ENCODE data around the gene MAB21L4.

The MAB21L4 gene

GRCh38 chr2:240886023-240886565 lies 9.9 kb downstream of the MAB21L4 start:
- H3K9me3 Mint-ChIP-seq = no peaks in the 10 kb centered on the region
- no peaks in the 10 kb centered on the region for H3K27me3 Mint-ChIP-seq
- no peaks in the 10 kb centered on the region for H3K36me3 Mint-ChIP-seq (ENCODE audit: low read depth)
- H3K4me1 Mint-ChIP-seq (ENCODE audit: low read depth) = peaks cover 1% of the 10 kb centered on the region
- no peak overlapping the region for H3K4me3 Mint-ChIP-seq
- no peak overlapping the region for H3K27ac Mint-ChIP-seq
- no peak for DNase-seq

DNA sequence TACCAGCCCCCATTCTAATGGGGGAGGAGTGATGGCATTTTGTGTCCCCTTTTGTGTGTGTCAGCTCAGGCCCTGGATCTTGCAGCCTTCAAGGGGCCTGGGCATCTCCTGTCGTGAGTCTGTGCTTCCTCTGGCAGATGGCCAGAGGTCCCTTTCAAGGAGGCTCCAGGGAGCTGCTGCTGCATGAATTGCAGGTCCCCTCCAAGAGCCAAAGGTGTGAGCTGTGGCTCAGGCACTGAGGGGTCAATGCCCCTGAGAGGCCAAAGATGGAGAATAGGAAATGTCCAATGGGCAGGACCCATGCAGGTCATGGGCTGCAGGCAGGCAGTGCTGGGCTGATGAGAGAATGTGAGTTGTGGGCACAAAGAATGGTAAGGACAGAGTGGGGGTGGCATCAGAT lies 10.4 kb downstream of the MAB21L4 start:
- Mint-ChIP-seq H3K4me1 (ENCODE audit: low read depth) (peaks cover 1% of the 10 kb centered on the region), H3K9me3 (no peaks in the 10 kb centered on the region), H3K4me3 (no peak overlapping the region), H3K36me3 (ENCODE audit: low read depth) (no peaks in the 10 kb centered on the region), H3K27me3 (no peaks in the 10 kb centered on the region), H3K27ac (no peak overlapping the region)
- DNase-seq = no peak

DNA sequence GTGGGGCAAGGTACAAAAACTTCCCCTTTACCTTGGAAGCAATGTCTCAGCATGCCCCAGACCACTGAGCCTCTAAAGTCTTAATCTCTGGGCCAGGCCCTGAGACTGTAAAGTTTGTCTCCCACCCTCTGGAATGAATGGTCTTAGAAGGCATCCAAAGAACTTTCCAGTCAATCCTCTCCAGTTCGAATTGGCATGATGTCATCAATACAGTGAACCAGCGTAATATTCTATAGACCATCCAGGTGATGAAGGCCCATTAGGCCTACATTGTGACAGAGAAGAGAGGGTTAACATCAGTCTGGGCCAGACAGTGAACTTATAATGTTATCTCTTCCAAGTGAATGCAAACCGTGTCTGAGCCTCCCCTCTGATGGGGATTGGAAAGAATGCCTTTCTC lies 11.2 kb downstream of the MAB21L4 start:
- Mint-ChIP-seq H3K4me1 (ENCODE audit: low read depth) (peaks cover 1% of the 10 kb centered on the region), H3K27me3 (no peaks in the 10 kb centered on the region)

DNA sequence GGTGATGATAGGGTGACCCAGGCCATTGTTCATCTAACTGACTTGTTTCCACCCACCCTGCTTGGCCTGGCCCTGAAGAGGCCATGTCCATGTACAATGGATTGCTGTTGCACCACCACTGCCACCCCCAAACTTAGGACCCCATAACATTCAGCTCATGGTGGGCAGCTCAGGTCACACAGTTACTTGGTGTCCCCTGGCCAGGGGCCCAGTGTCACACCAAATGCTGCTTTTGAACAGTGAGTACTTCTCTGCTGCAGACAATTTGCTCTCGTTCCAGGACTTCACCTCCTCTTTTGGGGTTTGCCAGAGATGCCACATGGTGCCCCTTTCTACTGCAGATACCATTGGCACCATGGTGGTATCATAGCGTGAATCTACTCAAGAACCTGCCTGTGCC lies 11.7 kb downstream of the MAB21L4 start:
- Mint-ChIP-seq H3K4me1 (ENCODE audit: low read depth) (peaks cover 1% of the 10 kb centered on the region), H3K9me3 (no peaks in the 10 kb centered on the region), H3K4me3 (no peak overlapping the region)

More for the DNA sequence above, 11.2 kb downstream of the MAB21L4 start:
- Mint-ChIP-seq H3K4me3 (no peak overlapping the region), H3K36me3 (ENCODE audit: low read depth) (no peaks in the 10 kb centered on the region), H3K27ac (no peak overlapping the region), H3K9me3 (no peaks in the 10 kb centered on the region)
- DNase-seq = no peak

DNA sequence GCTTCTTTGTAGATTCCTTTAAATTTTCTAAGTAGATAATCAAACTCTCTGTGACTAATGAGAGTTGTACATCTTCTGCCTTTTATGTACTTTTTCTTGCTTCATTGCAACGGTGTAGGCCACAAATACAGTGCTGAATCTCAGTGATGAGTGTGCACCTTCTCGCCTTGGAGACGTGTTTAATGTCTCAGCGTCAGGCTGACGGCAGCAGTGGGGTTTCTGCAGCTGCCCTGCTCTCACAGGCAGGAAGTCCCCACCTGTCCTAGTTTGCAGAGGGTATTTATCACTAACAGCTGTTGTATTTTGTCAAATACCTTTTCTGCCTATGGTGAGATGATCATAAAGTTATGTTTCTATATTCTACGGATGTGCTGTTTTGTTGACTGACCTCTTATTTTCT lies 14.0 kb downstream of the MAB21L4 start:
- no peak for DNase-seq
- Mint-ChIP-seq H3K36me3 (ENCODE audit: low read depth) (no peaks in the 10 kb centered on the region), H3K27me3 (no peaks in the 10 kb centered on the region), H3K9me3 (no peaks in the 10 kb centered on the region), H3K27ac (no peak overlapping the region), H3K4me1 (ENCODE audit: low read depth) (peaks cover 1% of the 10 kb centered on the region), H3K4me3 (no peak overlapping the region)

More for the DNA sequence above, 11.7 kb downstream of the MAB21L4 start:
- Mint-ChIP-seq H3K27me3 (no peaks in the 10 kb centered on the region), H3K27ac (no peak overlapping the region), H3K36me3 (ENCODE audit: low read depth) (no peaks in the 10 kb centered on the region)
- DNase-seq = no peak

- Mint-ChIP-seq H3K27me3 (no peaks in the 10 kb centered on the region), H3K4me3 (no peak overlapping the region), H3K27ac (no peak overlapping the region), H3K9me3 (no peaks in the 10 kb centered on the region), H3K4me1 (ENCODE audit: low read depth) (peaks cover 1% of the 10 kb centered on the region), H3K36me3 (ENCODE audit: low read depth) (no peaks in the 10 kb centered on the region)
- DNase-seq = no peak
Measured at GRCh38 chr2:240879105-240879504, 16.9 kb downstream of the MAB21L4 start.

- no peak overlapping the region for H3K4me3 Mint-ChIP-seq
- H3K36me3 Mint-ChIP-seq (ENCODE audit: low read depth) = no peaks in the 10 kb centered on the region
- H3K27me3 Mint-ChIP-seq = no peaks in the 10 kb centered on the region
- no peak overlapping the region for H3K27ac Mint-ChIP-seq
- DNase-seq = no peak
- no peaks in the 10 kb centered on the region for H3K9me3 Mint-ChIP-seq
- H3K4me1 Mint-ChIP-seq (ENCODE audit: low read depth) = peaks cover 1% of the 10 kb centered on the region
Measured at GRCh38 chr2:240878341-240878936, 17.5 kb downstream of the MAB21L4 start.

- Mint-ChIP-seq H3K4me3 (no peak overlapping the region), H3K36me3 (ENCODE audit: low read depth) (no peaks in the 10 kb centered on the region), H3K4me1 (ENCODE audit: low read depth) (peaks cover 1% of the 10 kb centered on the region), H3K27ac (no peak overlapping the region), H3K27me3 (no peaks in the 10 kb centered on the region), H3K9me3 (no peaks in the 10 kb centered on the region)
- DNase-seq = no peak
Measured at GRCh38 chr2:240877460-240878340, 18.3 kb downstream of the MAB21L4 start.

GRCh38 chr2:240876475-240877251 lies 19.3 kb downstream of the MAB21L4 start:
- Mint-ChIP-seq H3K36me3 (ENCODE audit: low read depth) (no peaks in the 10 kb centered on the region), H3K9me3 (no peaks in the 10 kb centered on the region), H3K4me1 (ENCODE audit: low read depth) (no peaks in the 10 kb centered on the region), H3K4me3 (no peak overlapping the region), H3K27me3 (no peaks in the 10 kb centered on the region), H3K27ac (no peak overlapping the region)
- no peak for DNase-seq

DNA sequence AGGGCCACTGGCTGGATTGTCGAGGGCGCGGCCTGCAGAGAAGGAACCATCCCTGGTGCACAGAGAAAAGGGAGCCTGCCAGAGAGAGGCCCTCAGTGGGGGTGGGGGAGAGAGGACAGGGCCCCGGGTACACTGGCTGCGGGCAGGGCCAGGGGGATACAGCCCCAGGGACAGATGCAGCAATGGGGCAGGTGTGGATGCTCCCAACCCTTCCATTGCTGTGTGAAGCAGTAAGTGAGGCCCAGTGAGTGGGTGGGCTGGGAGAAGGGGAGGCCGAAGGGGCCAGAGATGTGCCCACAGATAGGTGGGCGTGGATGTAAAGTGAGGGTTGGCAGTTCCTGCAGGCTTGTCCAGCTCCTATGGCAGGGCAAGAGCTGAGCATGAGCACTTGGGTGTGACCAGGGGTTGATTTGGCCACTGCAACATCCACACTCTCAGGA lies 19.9 kb downstream of the MAB21L4 start:
- Mint-ChIP-seq H3K27me3 (no peaks in the 10 kb centered on the region), H3K27ac (no peak overlapping the region)

DNA sequence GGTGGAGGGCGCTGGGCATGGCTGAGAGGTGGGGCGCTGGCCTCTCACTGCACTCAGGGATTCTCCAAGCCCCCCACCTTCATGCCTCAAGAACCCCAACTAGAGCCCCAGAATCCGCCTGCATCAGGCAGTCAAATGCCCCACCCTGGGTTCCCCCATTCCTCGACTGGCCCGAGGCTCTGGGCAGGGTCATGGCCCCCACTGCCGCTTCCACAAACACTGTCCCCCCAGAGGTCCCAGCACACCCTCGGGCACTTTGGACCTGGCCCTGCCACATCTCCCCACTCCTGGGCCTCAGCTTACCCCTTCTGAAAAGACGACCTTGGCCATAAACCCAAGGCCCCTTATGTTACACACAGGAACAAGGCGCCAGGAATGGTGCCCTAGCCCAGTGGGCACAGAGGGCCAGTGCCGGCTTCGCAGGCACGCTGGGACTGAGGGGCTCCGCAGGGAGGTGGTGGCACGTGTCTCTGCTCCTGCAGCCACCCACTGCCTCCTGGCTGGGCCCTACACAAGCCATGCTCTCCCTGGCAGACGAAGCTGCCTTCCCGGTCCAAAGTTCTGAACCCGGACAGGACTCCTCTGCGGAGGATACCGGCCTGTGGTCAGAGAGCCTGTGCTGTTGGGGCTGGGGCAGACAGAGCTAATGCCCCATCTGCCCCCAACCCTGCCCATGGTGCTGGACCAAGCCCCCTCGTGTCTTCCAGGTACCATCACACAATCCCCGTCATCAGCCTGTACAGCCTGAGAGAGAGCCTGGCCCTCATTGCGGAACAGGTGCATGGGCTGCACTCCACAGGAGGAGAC lies 20.5 kb downstream of the MAB21L4 start:
- Mint-ChIP-seq H3K4me1 (ENCODE audit: low read depth) (no peaks in the 10 kb centered on the region), H3K9me3 (no peaks in the 10 kb centered on the region), H3K4me3 (no peak overlapping the region), H3K27ac (no peak overlapping the region), H3K36me3 (ENCODE audit: low read depth) (no peaks in the 10 kb centered on the region), H3K27me3 (no peaks in the 10 kb centered on the region)
- DNase-seq = no peak

More for the DNA sequence above, 19.9 kb downstream of the MAB21L4 start:
- no peak overlapping the region for H3K4me3 Mint-ChIP-seq
- H3K4me1 Mint-ChIP-seq (ENCODE audit: low read depth) = no peaks in the 10 kb centered on the region
- DNase-seq = no peak
- H3K36me3 Mint-ChIP-seq (ENCODE audit: low read depth) = no peaks in the 10 kb centered on the region
- H3K9me3 Mint-ChIP-seq = no peaks in the 10 kb centered on the region

DNA sequence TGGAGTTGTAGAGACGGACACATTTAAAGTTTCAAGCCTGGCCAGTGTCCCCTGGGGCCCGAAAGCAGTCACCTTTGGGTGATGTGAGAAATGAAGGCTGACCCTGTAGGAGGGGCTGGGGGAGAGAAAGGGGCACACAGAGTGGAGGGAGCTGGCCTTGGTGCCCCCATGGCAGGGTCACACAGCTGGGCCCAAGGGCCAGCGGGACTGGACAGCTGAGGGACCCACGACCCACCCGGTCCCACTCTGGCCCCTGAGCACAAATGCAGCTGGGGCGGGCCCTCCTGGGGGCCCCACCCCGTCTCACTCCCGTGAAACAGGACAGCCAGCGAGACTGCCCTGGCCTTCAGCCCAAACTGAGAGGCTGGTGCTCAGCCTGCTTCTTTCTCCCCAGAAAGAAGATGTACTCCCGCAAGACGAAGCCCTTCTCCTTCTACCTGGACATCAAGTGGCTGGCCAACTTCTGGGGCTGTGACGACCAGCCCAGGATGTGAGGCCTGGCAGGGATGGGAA lies 21.2 kb downstream of the MAB21L4 start:
- no peaks in the 10 kb centered on the region for H3K9me3 Mint-ChIP-seq
- H3K27me3 Mint-ChIP-seq = no peaks in the 10 kb centered on the region
- no peaks in the 10 kb centered on the region for H3K4me1 Mint-ChIP-seq (ENCODE audit: low read depth)

GRCh38 chr2:240873805-240874714 lies 21.9 kb downstream of the MAB21L4 start:
- DNase-seq = no peak
- Mint-ChIP-seq H3K27me3 (no peaks in the 10 kb centered on the region), H3K4me1 (ENCODE audit: low read depth) (no peaks in the 10 kb centered on the region), H3K4me3 (no peak overlapping the region), H3K9me3 (no peaks in the 10 kb centered on the region), H3K27ac (no peak overlapping the region), H3K36me3 (ENCODE audit: low read depth) (no peaks in the 10 kb centered on the region)

More for the DNA sequence above, 21.2 kb downstream of the MAB21L4 start:
- Mint-ChIP-seq H3K4me3 (no peak overlapping the region), H3K27ac (no peak overlapping the region), H3K36me3 (ENCODE audit: low read depth) (no peaks in the 10 kb centered on the region)
- DNase-seq = no peak

Measured in activated T-cell treated with anti-CD3 and anti-CD28 coated beads, Interleukin-2, amount 50 U/mL, for 24 hours (primary cell).